GM12878 (cell line): Measurements from ENCODE around the gene ESCO1. TPM values are rescaled to one million over a fixed set of nuclear protein-coding genes. Genes with fewer than 3 reads are reported as not detected.
A peak's percentile ranks its signal among the peaks of the same experiment; 100 is the strongest.

ENCODE experiments used
- ATAC-seq: fragments of 200-7000 bp; cut with Tn5 transposase; 3 replicates; pipeline ENCODE4 v1.9.1; 2020; ENCODE audit warnings: mild to moderate bottlenecking, moderate library complexity
- BruUV-seq: library from RNA; stranded (reverse); fragments of 400-500 nt; replicated peaks from 2 replicates; lab custom pipeline; 2021; lab: Mats Ljungman, UMichigan
- CTCF ChIA-PET: fragments of 300-600 bp; sonication (Branson Sonifier 250); formaldehyde crosslinking; extraction: SDS; loops from one replicate; lab custom pipeline; 2021; ENCODE audit warnings: inconsistent platforms; lab: Yijun Ruan, JAX
- POLR2A ChIA-PET: fragments of 350-600 bp; formaldehyde crosslinking; extraction: SDS; loops from one replicate; lab custom pipeline; 2021; ENCODE audit warnings: inconsistent platforms; lab: Charles Lee
- RAD21 ChIA-PET: fragments of 300-600 bp; sonication (Branson Sonifier 250); formaldehyde crosslinking; loops from one replicate; lab custom pipeline; 2023; ENCODE audit warnings: antibody characterized with exemption; ENCODE audit not compliant: unreplicated experiment; lab: Charles Lee
- SMC1A ChIA-PET: fragments of 300-600 bp; sonication (Branson Sonifier 250); formaldehyde crosslinking; loops from one replicate; lab custom pipeline; 2023; ENCODE audit not compliant: unreplicated experiment, uncharacterized antibody; lab: Charles Lee
- DNase-seq: peaks from one replicate; pipeline ENCODE4 v3.0.0-alpha.2; 2011; ENCODE audit warnings: low read depth, low spot score
- FAIRE-seq: peaks from 3 replicates; lab custom pipeline; 2011; peaks lifted over from hg19 to GRCh38; lab: Jason Lieb, UNC
- H2AFZ ChIP-seq: 2 replicates; pipeline ENCODE4 v1.6.0; 2011; ENCODE audit warnings: low read depth, low read length, control low read depth; ENCODE audit not compliant: control insufficient read depth
- H3K27ac ChIP-seq: 2 replicates; pipeline ENCODE4 v1.5.1; 2011; ENCODE audit warnings: control low read depth; ENCODE audit not compliant: control insufficient read depth, insufficient read depth
- H3K27me3 ChIP-seq, 2 experiments: replicated peaks in 1 of 2; 2 replicates each; pipeline versions ENCODE4 v1.6.0 to v1.6.1; 2011; ENCODE audit warnings: low read length in 1 of 2; ENCODE audit not compliant: control insufficient read depth in 2 of 2, insufficient read depth in 2 of 2
- H3K36me3 ChIP-seq, 2 experiments: 2 replicates each; pipeline ENCODE4 v1.5.1; 2011; ENCODE audit warnings: low read length in 1 of 2; ENCODE audit not compliant: control insufficient read depth in 2 of 2, insufficient read depth in 2 of 2
- H3K4me1 ChIP-seq: 2 replicates; pipeline ENCODE4 v1.6.1; 2011; ENCODE audit warnings: mild to moderate bottlenecking, low read length, moderate library complexity, mixed read lengths; ENCODE audit not compliant: control insufficient read depth, insufficient read depth
- H3K4me2 ChIP-seq: 2 replicates; pipeline ENCODE4 v1.6.0; 2011; ENCODE audit warnings: control low read depth; ENCODE audit not compliant: control insufficient read depth, insufficient read depth
- H3K4me3 ChIP-seq: fragments of 200-600 bp; sonication (generic); 2 replicates; pipeline ENCODE4 v1.5.1; 2016
- H3K79me2 ChIP-seq: 2 replicates; pipeline ENCODE4 v1.6.0; 2011; ENCODE audit warnings: low read length; ENCODE audit not compliant: control insufficient read depth, insufficient read depth
- H3K9ac ChIP-seq: 2 replicates; pipeline ENCODE4 v1.8.0; 2011; ENCODE audit warnings: low read length, control low read depth, mixed read lengths; ENCODE audit not compliant: control insufficient read depth, insufficient read depth
- H3K9me3 ChIP-seq: replicated peaks from 3 replicates; pipeline ENCODE4 v1.5.1; 2011; ENCODE audit warnings: mild to moderate bottlenecking, low read length; ENCODE audit not compliant: control insufficient read depth, insufficient read depth
- H4K20me1 ChIP-seq: 2 replicates; pipeline ENCODE4 v1.6.0; 2011; ENCODE audit not compliant: control insufficient read depth, insufficient read depth
- ASH2L ChIP-seq: fragments of 300-600, 200-600 bp; sonication (generic); IDR thresholded peaks from 2 replicates; pipeline ENCODE4 v1.6.1; 2017; ENCODE audit warnings: low read depth, mild to moderate bottlenecking, borderline replicate concordance
- CBX5 ChIP-seq: sonication (generic); IDR thresholded peaks from 2 replicates; pipeline ENCODE4 v1.6.1; 2016; ENCODE audit warnings: low read depth, moderate library complexity, mild to moderate bottlenecking, inconsistent platforms
- FOXK2 ChIP-seq: fragments of 450-650 bp; IDR thresholded peaks from 2 replicates; pipeline ENCODE4 v1.6.1; 2017; ENCODE audit warnings: mild to moderate bottlenecking, moderate library complexity
- KAT2A ChIP-seq: conservative IDR thresholded peaks from 2 replicates; pipeline ENCODE4 v1.6.1; 2011; ENCODE audit warnings: low read depth, low read length; ENCODE audit not compliant: control insufficient read depth
- KLF5 ChIP-seq: fragments of 450-650 bp; IDR thresholded peaks from 2 replicates; pipeline ENCODE4 v1.6.1; 2014; ENCODE audit warnings: mild to moderate bottlenecking; ENCODE audit not compliant: partially characterized antibody
- MXI1 ChIP-seq: fragments of 150-350 bp; IDR thresholded peaks from 2 replicates; pipeline ENCODE4 v1.6.1; 2011; ENCODE audit warnings: low read depth, mild to moderate bottlenecking, inconsistent platforms, low read length, improper control_type of control experiment
- NFYA ChIP-seq: IDR thresholded peaks from 2 replicates; pipeline ENCODE4 v1.6.1; 2011; ENCODE audit warnings: low read depth, mild to moderate bottlenecking, low read length, improper control_type of control experiment, borderline replicate concordance
- POLR2A ChIP-seq: IDR thresholded peaks from 2 replicates; pipeline ENCODE4 v1.6.1; 2011; ENCODE audit warnings: low read depth, mild to moderate bottlenecking, low read length
- SUZ12 ChIP-seq: fragments of 200-600 bp; sonication (generic); IDR thresholded peaks from one replicate; pipeline ENCODE4 v1.6.1; 2018; ENCODE audit warnings: antibody characterized with exemption, mild to moderate bottlenecking; ENCODE audit not compliant: unreplicated experiment
- ZZZ3 ChIP-seq: IDR thresholded peaks from 2 replicates; pipeline ENCODE4 v1.6.1; 2011; ENCODE audit warnings: low read depth; ENCODE audit not compliant: control insufficient read depth, insufficient read length
- in situ Hi-C: fragments of 300-500 bp; cut with MboI; formaldehyde crosslinking; loops from 9 replicates; pipeline ENCODE4 v1.14.3; 2018; ENCODE audit warnings: mixed read lengths
- intact Hi-C: fragments of 100-400 bp; cut with micrococcal nuclease; formaldehyde crosslinking; loops from one replicate; pipeline ENCODE4 v1.14.2; 2022; ENCODE audit not compliant: unreplicated experiment
- polyA plus RNA-seq, 11 experiments: library from polyadenylated mRNA; depleted of rRNA in 4 of 11; unstranded in 6 of 11; stranded (reverse) in 5 of 11; fragments of >200 nt; fragmentation: Nextera tagmentation in 4 of 11; fragmentation: Illumina TruSeq in 1 of 11; extraction: Ambion mirVana in 4 of 11; extraction: Trizol in 1 of 11; gene quantifications; 1 replicate in 1 of 11; 2 replicates in 10 of 11; pipeline versions ENCODE4 v1.2.1 to v1.2.3, GENCODE V29; 2011 to 2016; ENCODE audit warnings: inconsistent platforms in 2 of 11, missing spikeins in 2 of 11, low read depth in 1 of 11
- total RNA-seq, 4 experiments: library from RNA; depleted of rRNA in 3 of 4; stranded (reverse); fragments of >200 nt in 3 of 4; fragmentation: Illumina TruSeq in 1 of 4; extraction: Trizol in 1 of 4; gene quantifications; 2 replicates each; pipeline versions ENCODE4 v1.2.1 to v1.2.3, GENCODE V29; 2013 to 2021
- TF ChIP-seq, protein P1 (sequence below): fragments of 150-350 bp; IDR thresholded peaks from 2 replicates; pipeline ENCODE4 v1.6.1; 2016; ENCODE audit warnings: low read depth, low read length
- TF ChIP-seq, protein P2 (sequence below): IDR thresholded peaks from 2 replicates; pipeline ENCODE4 v1.6.1; 2012; ENCODE audit warnings: mild to moderate bottlenecking, low read depth, low read length

Gene ESCO1
- total and polyA plus RNA-seq, 10 of the 15 experiments (the other 5 are each of a cell fraction or from before 2014, with no cell fraction given), result 8.6 to 22.4 (median 12.4) TPM

GRCh38 chr18:21571772-21572171, 28.7 kb downstream of the ESCO1 start:
- ATAC-seq (no peak), DNase-seq (no peak), FAIRE-seq (no peak)
- Histone ChIP-seq H3K4me3 (no peak overlapping the region), H2AFZ (no peak overlapping the region), H3K36me3 (peaks cover 1 to 9% of the 10 kb centered on the region in 2 experiments; a peak in 3 of 4 replicates), H3K9ac (no peak overlapping the region), H3K4me1 (no peaks in the 10 kb centered on the region), H3K9me3 (no peaks in the 10 kb centered on the region), H3K27me3 (no peaks in the 10 kb centered on the region), H3K27ac (no peak overlapping the region), H3K79me2 (no peaks in the 10 kb centered on the region), H4K20me1 (no peaks in the 10 kb centered on the region), H3K4me2 (no peak overlapping the region)
- POLR2A ChIA-PET, result interaction anchor here (0.6 kb wide), 1 partner anchor 40 kb away, joined by 4 read pairs; the partner anchor contains the start of gene SNRPD1
- SMC1A ChIA-PET, result no interaction called here
- intact Hi-C loops, result no loop called here
- CTCF ChIA-PET, result no interaction called here
- in situ Hi-C loops, result no loop called here
- TF ChIP-seq FOXK2 (no peak), NFYA (no peak), ZZZ3 (no peak), POLR2A (no peak), ASH2L (no peak)
- no TSS peak for BruUV-seq
- RAD21 ChIA-PET, result no interaction called here

GRCh38 chr18:21559195-21559594, 41.3 kb downstream of the ESCO1 start:
- ATAC-seq, result no peak
- peaks cover 0 to 20% of the 10 kb centered on the region in 2 experiments; a peak in 2 of 4 replicates for H3K36me3 ChIP-seq
- DNase-seq, result no peak
- H2AFZ ChIP-seq, result no peak overlapping the region
- H3K27ac ChIP-seq, result no peak overlapping the region
- no peaks in the 10 kb centered on the region; the same call in 1 of the 2 replicates for H3K79me2 ChIP-seq
- H3K27me3 ChIP-seq, result no peaks in the 10 kb centered on the region
- SMC1A ChIA-PET, result no interaction called here
- no peaks in the 10 kb centered on the region for H3K4me1 ChIP-seq
- no peaks in the 10 kb centered on the region for H4K20me1 ChIP-seq
- no peak for FAIRE-seq
- no peak overlapping the region for H3K4me2 ChIP-seq
- no peak overlapping the region for H3K9ac ChIP-seq
- CTCF ChIA-PET, result interaction anchor here (0.9 to 1.3 kb wide), 3 partner anchors 11 to 291 kb away, joined by 3 read pairs; no protein-coding TSS in a partner anchor
- intact Hi-C loops, result no loop called here
- H3K9me3 ChIP-seq, result no peaks in the 10 kb centered on the region
- RAD21 ChIA-PET, result no interaction called here
- TSS peak; percentile 10 for BruUV-seq
- H3K4me3 ChIP-seq, result no peak overlapping the region
- POLR2A ChIA-PET, result no interaction called here
- in situ Hi-C loops, result no loop called here
- TF ChIP-seq KLF5 (no peak), SUZ12 (no peak), MXI1 (no peak), KAT2A (no peak), CBX5 (no peak)
- TF ChIP-seq, protein P1, sequence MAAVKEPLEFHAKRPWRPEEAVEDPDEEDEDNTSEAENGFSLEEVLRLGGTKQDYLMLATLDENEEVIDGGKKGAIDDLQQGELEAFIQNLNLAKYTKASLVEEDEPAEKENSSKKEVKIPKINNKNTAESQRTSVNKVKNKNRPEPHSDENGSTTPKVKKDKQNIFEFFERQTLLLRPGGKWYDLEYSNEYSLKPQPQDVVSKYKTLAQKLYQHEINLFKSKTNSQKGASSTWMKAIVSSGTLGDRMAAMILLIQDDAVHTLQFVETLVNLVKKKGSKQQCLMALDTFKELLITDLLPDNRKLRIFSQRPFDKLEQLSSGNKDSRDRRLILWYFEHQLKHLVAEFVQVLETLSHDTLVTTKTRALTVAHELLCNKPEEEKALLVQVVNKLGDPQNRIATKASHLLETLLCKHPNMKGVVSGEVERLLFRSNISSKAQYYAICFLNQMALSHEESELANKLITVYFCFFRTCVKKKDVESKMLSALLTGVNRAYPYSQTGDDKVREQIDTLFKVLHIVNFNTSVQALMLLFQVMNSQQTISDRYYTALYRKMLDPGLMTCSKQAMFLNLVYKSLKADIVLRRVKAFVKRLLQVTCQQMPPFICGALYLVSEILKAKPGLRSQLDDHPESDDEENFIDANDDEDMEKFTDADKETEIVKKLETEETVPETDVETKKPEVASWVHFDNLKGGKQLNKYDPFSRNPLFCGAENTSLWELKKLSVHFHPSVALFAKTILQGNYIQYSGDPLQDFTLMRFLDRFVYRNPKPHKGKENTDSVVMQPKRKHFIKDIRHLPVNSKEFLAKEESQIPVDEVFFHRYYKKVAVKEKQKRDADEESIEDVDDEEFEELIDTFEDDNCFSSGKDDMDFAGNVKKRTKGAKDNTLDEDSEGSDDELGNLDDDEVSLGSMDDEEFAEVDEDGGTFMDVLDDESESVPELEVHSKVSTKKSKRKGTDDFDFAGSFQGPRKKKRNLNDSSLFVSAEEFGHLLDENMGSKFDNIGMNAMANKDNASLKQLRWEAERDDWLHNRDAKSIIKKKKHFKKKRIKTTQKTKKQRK, result no peak
- TF ChIP-seq, protein P2, sequence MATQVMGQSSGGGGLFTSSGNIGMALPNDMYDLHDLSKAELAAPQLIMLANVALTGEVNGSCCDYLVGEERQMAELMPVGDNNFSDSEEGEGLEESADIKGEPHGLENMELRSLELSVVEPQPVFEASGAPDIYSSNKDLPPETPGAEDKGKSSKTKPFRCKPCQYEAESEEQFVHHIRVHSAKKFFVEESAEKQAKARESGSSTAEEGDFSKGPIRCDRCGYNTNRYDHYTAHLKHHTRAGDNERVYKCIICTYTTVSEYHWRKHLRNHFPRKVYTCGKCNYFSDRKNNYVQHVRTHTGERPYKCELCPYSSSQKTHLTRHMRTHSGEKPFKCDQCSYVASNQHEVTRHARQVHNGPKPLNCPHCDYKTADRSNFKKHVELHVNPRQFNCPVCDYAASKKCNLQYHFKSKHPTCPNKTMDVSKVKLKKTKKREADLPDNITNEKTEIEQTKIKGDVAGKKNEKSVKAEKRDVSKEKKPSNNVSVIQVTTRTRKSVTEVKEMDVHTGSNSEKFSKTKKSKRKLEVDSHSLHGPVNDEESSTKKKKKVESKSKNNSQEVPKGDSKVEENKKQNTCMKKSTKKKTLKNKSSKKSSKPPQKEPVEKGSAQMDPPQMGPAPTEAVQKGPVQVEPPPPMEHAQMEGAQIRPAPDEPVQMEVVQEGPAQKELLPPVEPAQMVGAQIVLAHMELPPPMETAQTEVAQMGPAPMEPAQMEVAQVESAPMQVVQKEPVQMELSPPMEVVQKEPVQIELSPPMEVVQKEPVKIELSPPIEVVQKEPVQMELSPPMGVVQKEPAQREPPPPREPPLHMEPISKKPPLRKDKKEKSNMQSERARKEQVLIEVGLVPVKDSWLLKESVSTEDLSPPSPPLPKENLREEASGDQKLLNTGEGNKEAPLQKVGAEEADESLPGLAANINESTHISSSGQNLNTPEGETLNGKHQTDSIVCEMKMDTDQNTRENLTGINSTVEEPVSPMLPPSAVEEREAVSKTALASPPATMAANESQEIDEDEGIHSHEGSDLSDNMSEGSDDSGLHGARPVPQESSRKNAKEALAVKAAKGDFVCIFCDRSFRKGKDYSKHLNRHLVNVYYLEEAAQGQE, result no peak
